GM21619 (cell line): ENCODE results near the gene CXCL6.

Source experiments
- ATAC-seq: cut with Tn5 transposase; IDR thresholded peaks from one replicate; pipeline ENCODE4 v1.9.1; 2021; ENCODE audit not compliant: unreplicated experiment

Gene CXCL6

GRCh38 chr4:73836373-73837279 is at the start of gene CXCL6:
Gene CXCL6 (plus strand): TSS chr4:73836678. CDS start chr4:73836751, 73 bp downstream.
- ATAC-seq: no peak

- no peak for ATAC-seq
These were observed 48.1 kb upstream of the CXCL6 start for GRCh38 chr4:73788411-73788810.

- ATAC-seq: no peak
These were observed 37.6 kb upstream of the CXCL6 start for GRCh38 chr4:73798842-73799241.

- ATAC-seq: no peak
These were observed 36.3 kb upstream of the CXCL6 start for GRCh38 chr4:73800206-73800605.

- no peak for ATAC-seq
These were observed 34.8 kb upstream of the CXCL6 start for GRCh38 chr4:73801692-73802091.

GRCh38 chr4:73803213-73803612 is 33.3 kb upstream of the CXCL6 start:
- ATAC-seq: no peak

- no peak for ATAC-seq
These were observed 26.3 kb upstream of the CXCL6 start for GRCh38 chr4:73810191-73810590.

GRCh38 chr4:73811841-73812240 is 24.6 kb upstream of the CXCL6 start:
- no peak for ATAC-seq

GRCh38 chr4:73814679-73815078 is 21.8 kb upstream of the CXCL6 start:
- ATAC-seq: no peak

GRCh38 chr4:73815145-73815544 is 21.3 kb upstream of the CXCL6 start:
- no peak for ATAC-seq

- no peak for ATAC-seq
These were observed 19.7 kb upstream of the CXCL6 start for GRCh38 chr4:73816814-73817213.

- no peak for ATAC-seq
These were observed 19.1 kb upstream of the CXCL6 start for GRCh38 chr4:73817341-73817740.

GRCh38 chr4:73821325-73821724 is 15.2 kb upstream of the CXCL6 start:
- no peak for ATAC-seq

- ATAC-seq: no peak
These were observed 14.1 kb upstream of the CXCL6 start for GRCh38 chr4:73822389-73822788.

- no peak for ATAC-seq
These were observed 13.5 kb upstream of the CXCL6 start for GRCh38 chr4:73822812-73823504.

GRCh38 chr4:73823760-73824159 is 12.7 kb upstream of the CXCL6 start:
- ATAC-seq: no peak

- ATAC-seq: no peak
These were observed 7.5 kb upstream of the CXCL6 start for GRCh38 chr4:73828956-73829355.

GRCh38 chr4:73831569-73831968 is 4.9 kb upstream of the CXCL6 start:
- no peak for ATAC-seq

- no peak for ATAC-seq
These were observed 3.7 kb upstream of the CXCL6 start for GRCh38 chr4:73832651-73833237.

- no peak for ATAC-seq
These were observed 2.6 kb downstream of the CXCL6 start for GRCh38 chr4:73839071-73839470.

GRCh38 chr4:73839715-73840114 is 3.2 kb downstream of the CXCL6 start:
- no peak for ATAC-seq
